Breast epithelium (tissue), 3 donors: Measurements from ENCODE around the gene ZNF816.
"Not testable (repeated sequence)": the region's sequence is repeated elsewhere in the genome, so short reads cannot be mapped to it uniquely, and the experiment has no call there.

ENCODE experiments used
- CTCF ChIP-seq, 3 donors: fragments of 450-650 bp; IDR thresholded peaks; one replicate each; pipeline ENCODE4 v1.5.1; 2016 to 2017; ENCODE audit warnings: antibody characterized with exemption in 3 of 3, mild to moderate bottlenecking in 3 of 3, moderate library complexity in 3 of 3
- POLR2A ChIP-seq: fragments of 450-650 bp; IDR thresholded peaks from one replicate; pipeline ENCODE4 v1.6.1; 2016; ENCODE audit warnings: antibody characterized with exemption, mild to moderate bottlenecking, moderate library complexity
- POLR2AphosphoS5 ChIP-seq, 3 donors: sonication (generic); formaldehyde crosslinking; IDR thresholded peaks; one replicate each; pipeline ENCODE4 v1.6.1; 2017; ENCODE audit warnings: antibody characterized with exemption in 3 of 3

GRCh38 chr19:52924641-52925040 lies 38.0 kb downstream of the ZNF816 start:
- TF ChIP-seq CTCF (IDR thresholded peaks at IDR 0.05); POLR2A; POLR2AphosphoS5 (IDR thresholded peaks at IDR 0.05): not testable (repeated sequence)
